Pons (tissue), 1 donor: Measurements from ENCODE around the gene MAN1C1.
A peak's percentile ranks its signal among the peaks of the same experiment; 100 is the strongest.
"Not testable (repeated sequence)": the region's sequence is repeated elsewhere in the genome, so short reads cannot be mapped to it uniquely, and the experiment has no call there.

ENCODE experiments used
- DNase-seq: peaks from one replicate; pipeline ENCODE4 v3.0.0-alpha.2; 2016; ENCODE audit warnings: low spot score

MAN1C1 gene

DNA sequence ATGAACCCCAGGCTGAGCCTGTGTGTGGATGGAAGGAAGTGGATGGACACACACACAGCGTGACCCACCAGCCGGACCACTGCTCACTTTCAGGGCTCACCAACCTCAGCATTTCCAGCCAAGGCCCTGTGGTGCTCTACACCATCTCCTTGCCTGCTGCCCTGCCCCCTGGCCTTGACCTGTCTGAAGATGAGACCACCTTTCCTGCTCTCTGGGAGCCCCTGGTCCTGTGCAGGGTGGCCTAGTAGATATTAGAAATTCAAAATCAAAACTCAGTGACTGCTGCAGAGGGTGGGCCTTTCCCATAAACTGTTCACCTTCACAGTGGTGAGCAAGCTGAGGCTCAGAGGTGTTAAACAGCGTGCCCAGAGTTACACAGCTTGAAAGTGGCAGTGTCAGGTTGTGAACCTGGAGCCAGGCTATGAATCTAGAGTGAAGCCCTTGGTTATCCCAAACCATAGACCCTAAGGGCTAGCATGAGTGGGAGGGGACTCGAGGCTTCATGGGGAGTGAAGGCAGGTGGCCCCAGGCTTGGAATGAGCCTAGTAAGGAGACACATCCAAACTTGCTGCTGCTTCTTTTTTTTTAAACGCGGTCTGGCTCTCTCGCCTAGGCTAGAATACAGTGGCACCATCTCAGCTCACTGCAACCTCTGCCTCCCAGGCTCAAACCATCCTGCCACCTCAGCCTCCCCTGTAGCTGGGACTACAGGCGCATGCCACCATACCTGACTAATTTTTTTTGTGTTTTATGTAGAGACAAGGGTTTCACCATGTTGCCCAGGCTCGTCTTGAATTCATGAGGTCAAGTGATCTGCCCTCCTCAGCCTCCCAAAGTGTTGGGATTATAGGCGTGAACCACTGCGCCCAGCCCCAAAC is 41.5 kb downstream of the MAN1C1 start:
- DNase-seq, result no peak

DNA sequence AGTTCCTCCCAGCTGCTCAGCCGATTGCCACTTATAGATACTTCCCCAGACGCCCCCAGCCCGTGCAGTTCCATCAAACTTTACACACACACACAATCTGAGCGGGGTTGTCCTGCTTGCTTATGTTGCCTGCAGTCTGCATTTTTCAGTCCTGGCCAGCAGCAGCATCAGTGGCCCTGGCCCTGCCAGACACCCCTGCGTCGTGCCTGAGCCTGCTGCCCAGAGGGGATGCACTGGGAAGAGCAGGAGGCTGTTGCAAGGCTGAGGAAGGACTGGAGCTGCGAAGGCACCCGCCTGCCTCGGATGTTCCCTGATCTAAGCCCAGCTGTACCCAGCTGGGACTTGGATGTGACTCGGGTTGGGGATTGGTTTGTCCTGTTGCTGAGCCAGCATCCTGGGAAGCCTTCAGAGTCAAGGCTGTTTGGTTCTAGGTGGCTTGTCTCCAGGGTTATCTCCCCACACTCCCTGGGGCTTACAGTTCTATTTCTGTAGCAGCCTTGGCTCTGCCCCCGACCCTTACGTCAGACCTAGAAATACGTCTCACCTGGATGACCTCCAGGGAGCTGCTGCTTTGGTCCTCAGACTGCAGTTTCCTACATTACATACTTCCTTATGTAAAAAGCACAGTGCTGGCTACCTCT is 42.3 kb downstream of the MAN1C1 start:
- peak; percentile 46 for DNase-seq

DNA sequence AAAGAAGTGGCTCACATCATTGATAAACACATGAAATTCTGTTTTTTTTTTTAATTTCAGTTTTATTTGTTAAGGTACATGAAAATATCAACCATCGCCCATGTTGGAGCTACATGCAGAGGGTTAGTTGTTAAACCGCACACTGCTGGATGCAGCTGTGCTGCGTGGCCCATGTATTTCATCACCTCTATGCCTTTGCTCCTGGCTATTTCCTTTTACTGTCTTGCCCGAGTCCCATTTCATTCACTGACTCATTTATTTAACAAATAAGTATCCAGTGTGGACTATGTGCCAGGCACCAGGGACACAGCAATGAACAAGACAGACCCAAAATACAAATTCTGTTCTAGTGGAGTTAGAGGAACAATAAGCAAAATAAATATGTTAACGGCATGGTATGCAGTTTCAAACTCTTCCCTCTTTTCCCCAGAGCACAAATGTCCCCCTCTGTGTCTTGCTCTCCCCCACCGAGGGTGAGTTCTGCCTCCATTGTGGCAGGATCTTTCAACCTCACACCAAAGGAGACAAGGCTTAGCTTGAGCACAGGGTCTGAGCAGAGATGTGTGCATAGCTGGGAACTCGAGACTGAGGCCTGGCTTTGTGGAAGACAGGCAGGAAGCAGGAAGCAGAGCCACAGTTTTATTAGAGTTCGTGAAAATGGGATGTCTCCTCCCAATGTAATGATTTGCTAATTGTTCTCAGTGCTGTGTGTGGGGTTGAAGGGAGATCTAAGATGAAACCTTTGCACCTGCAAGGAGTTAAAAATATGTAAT is 44.6 kb downstream of the MAN1C1 start:
- no peak for DNase-seq

DNA sequence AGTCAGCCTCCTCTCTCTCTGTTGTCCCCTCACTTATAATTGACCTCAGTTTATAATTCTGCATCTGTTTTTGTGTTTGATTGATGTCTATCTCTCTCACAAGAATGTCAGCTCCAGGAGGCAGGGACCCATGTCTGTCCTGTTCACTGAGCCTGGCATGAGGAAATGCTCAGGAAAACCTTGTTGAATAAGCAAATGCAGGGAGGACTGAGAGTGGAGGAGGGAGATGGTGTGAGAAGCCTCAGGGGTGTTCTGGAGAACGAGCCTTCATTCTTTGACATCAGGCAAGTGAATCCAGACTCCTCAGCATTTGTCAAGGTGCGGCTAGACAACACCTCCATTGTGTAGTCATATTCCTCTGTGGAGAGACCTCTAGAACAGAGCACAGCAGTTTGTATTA is 45.5 kb downstream of the MAN1C1 start:
- no peak for DNase-seq

DNA sequence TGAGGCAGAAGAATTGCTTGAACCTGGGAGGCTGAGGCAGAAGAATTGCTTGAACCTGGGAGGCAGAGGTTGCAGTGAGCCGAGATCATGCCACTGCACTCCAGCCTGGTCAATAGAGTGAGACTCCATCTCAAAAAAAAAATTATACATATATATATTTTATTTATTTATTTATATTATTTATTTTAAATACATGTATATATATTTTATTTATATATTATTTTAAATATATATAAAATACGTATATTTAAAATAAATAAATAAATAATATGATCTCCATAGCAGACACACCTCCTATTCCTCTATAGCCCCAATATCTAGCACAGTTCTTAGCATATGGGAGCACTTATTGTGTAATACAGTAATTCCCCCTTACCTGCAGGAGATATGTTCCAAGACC is 46.4 kb downstream of the MAN1C1 start:
- DNase-seq, result not testable (repeated sequence)

DNA sequence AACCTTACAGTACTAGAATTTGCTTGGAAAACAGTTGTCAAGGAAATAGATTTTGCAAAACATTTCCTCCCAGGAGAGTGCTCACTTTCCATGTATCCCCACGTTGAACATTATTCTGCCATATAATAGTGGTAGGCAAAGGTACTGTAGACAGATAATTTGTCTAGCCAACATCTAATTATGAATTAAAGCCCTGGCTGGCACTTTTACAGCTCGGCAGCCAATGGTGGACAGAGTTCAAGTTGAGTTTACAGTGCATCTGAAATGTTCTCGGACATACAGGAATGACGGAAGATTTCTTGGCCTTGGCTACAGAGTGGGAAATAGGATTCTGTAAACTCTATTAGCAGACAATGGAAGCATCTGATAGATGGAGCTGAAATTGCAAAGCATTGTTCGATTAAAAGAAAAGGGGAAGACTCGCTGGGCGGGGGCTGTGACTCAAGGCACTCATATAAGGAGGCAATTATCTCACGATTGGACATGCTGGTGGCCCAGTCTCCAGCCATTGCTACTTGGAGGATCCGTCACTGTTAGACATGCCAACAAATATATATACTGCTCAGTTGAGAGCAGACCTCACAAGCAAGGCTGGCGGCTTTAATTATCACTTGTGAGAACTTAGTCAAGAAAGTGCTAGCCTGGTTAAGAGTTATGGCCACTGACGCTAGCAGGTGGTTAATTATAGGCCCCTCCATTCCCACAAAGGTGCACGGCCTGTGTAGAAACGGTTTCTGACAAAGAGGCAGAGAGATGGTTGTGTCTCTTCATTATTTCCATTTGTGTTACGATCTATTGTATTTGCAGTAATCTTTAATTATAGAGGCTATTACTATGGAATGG is 48.0 kb downstream of the MAN1C1 start:
- no peak for DNase-seq

DNA sequence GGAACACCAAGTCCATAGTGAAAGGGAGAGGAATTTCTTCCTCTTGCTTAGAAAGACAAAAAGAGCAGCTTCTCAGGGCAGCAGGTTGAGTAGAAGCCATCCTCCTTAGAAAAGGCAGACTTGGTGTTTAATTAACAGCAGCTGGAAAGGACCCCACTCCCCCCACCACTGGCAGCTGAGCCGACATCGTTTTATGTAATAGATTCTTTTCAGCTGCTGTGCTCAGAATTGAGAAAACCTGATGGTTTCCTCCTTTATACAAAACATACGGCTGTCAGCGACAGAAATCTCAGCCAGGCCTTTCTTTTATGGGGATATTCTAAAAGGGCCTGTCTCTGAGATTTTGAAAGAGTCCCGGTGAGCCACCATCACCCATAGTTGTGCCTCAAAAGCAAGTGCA is 49.9 kb downstream of the MAN1C1 start:
- no peak for DNase-seq

DNA sequence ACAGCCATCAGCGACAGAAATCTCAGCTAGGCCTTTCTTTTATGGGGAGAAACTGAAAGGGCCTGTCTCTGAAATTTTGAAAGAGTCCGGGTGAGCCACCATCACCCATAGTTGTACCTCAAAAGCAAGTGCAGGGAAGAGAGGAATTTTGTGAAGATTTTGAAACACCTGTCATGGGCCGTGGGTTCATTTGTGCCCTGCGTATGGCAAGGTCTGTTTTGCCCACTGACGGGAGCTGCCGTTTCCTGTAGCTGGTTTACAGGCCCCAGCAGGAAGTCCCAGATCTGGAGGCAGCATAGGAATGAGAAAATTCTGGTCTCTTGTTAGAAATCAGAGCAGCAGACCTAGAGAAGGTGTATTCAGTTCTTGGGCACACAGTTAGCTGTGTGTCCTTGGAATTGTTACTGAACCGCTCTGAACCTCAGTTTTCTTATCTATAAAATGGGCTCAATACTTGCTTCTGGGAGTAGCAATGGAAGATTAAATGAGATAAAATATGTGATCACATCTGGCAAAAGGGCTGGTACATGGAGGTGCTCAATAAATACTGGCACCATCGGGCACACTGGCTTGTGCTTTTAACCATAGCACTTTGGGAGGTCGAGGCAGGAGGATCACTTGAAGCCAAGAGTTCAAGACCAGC is 52.5 kb downstream of the MAN1C1 start:
- no peak for DNase-seq

DNA sequence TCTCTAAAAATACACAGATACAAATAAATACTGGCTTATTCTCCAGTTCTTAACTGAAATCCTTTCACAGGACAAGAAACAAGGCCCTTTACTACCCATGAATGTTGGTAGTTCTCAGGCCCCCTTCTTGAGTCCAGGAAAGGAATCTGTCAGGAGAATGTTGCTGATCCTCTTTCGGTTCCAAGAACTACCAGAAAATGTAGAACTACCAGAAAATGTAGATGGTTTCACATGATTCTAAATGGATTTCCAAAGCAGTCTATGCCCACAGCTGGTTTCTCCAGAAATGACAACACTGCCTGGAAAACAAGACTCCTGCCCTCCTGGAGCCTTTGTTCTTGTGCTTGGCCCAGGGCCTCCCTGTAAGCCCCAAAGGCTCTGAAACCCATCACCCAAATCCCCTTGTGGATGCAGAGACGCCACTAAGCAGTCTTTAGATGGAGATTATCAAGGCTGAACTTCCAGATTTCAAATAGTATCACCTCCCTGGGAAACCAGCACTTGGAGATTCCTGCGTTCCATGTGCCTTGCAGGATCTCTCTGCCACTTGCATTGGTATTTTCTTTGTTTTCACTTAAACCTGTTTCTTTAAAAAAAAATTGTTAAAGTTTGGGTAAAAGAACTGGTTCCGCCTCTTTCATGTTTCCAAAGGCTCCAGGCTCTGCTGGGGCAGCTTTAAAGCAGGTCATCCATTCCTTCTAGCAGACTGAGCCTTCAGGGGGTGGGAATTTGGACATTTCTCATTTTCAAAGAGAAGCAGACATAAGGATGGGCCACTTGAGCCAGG is 53.4 kb downstream of the MAN1C1 start:
- no peak for DNase-seq

DNA sequence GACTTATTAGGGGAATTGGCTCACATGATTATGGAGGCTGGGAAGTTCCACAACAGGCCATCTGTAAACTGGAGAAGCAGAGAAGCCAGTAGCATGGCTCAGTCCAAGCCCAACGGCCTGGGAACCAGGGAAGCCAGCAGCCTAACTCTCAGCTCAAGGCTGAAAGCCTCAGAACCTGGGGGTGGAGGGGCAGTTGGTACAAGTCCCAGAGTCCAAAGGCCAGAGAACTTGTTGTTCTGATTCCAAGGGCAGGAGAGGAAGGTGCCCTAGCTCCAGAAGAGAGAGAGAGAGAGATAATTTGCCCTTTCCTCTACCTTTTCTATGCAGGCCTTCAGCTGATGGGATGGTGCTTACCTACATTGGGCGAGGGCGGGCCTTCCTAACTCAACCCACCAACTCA is 55.3 kb downstream of the MAN1C1 start:
- DNase-seq, result no peak

DNA sequence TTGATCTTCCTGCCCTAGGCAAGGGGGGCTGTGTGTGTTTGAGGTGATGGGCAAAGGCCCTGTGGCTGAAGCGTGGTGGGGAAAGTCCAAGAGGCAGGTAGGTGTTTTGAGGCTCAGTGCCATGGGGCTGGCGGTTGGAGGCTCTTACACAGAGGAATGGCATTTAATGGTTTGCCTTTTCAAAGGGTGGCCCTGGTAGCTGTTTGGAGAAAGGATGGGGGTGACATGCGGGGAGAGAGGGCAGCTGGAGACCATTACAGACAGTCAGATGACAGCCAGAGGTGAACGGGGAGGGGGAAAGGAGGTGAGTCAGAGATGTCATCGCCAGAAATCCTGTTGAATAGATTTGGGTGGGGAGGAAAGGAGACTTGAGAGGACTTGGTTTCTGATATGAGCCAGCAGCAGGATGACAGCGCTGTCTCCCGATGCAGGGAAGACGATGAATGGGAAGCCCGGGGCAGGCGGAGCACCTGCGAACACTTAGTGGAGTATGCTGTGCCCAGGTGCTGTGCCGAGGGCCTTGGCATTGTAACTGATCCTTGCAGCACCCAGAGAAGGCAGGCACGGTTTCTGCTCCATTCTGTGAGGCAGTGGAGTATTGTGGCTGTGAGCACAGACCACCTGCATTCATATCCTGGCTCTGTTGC is 56.3 kb downstream of the MAN1C1 start:
- DNase-seq, result no peak

DNA sequence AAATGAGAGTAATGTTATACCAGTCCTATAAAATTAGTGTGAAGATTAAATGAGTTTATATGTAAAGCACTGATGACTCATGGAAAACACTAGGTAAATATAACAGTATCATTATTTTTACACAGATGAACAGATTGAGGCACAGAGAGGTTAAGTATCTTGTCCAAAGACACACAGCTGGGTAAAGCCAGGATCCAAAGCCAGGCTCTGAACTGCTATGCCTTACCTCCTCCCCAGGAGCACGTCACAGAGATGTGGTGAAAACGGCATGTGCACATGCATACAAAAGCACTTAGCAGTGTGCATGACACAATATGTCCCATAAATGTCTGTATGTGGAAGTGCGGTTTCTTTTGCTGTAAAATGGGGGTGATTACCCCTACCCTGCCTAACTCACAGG is 56.9 kb downstream of the MAN1C1 start:
- no peak for DNase-seq

DNA sequence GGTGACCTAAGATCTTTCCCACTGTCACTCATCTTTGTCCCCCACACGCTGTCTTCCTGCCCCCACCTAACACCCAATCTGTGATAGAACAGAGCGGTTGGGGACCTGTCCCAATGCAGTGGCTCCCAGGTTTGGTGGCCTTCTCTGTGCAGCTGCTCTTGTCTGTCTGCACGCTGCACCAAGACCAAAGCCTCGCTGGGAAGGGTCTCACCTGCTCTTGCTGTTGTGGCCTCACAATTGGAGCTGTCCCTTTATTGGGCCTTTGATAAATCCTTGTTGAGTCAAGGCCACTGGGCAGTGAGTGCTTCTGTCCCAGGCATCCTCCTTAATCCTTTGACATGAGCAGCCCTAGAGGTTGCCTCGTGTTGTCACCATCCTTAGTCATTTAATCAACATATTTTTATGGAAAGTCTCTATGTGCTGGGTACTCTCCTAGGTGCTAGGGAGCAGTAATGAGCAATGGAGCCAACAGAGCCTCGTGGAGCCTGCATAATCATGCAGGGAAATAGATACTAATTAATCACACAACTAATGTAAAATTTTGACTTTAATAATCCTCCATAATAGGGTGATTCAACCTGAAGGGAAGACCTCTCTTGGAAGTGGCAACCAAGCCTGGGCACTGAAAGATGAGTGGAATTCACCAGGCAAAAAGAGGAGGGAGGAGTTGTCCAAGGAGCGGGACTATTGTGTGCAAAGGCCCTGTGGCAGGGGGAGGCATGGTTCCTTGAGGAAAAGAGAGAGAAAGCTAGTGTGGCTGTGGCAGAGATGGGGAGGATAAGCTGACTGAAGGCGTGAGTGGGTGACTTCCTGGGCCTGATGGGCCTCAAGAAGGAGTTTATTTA is 57.6 kb downstream of the MAN1C1 start:
- no peak for DNase-seq

DNA sequence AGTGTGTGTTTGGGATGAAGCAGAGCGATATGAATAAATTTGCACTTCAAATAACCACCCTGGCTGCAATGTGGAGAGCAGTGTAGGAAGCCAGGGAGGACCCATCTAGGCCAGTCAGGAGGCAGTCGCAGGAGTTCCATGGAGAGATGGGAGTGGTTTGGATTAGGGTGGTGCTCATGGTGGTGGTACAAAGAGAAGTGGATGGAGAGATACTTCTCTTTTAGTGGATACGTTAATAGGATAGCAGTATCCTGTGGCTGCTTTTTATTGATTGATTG is 58.2 kb downstream of the MAN1C1 start:
- no peak for DNase-seq

DNA sequence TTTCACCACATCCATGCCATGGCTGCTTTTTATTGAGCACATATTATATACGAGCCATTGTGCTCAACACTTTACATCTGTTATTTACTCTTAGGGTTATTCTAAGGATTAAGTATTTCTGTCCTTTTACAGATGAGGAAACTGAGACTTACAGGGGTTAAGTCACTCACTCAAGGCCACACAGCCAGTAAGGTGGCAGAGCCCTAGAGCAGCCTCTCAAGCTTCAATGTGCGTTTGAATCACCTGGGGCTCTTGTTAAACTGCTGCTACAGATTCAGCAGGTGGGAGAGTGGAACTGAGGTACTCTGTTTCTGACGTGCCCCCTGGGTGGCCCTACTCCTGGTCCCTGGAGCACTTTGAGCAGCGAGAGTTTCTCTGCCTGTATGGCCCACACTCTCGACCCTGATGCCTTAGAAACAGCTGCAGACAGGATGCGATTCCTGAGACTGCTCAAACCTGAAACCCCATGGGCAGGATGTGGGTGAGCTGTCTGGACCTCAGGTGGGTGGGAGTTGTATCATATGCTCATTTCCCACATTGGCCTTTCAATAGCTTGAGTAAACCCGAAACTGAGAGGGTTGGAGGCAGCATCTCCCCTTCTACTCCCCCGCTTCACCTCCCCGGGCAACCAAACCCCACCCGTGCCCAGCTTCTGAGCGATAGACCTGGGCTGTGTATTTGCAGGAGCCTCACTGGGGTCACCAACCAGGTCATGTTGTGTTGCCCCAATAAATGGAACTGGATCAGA is 59.3 kb downstream of the MAN1C1 start:
- no peak for DNase-seq

DNA sequence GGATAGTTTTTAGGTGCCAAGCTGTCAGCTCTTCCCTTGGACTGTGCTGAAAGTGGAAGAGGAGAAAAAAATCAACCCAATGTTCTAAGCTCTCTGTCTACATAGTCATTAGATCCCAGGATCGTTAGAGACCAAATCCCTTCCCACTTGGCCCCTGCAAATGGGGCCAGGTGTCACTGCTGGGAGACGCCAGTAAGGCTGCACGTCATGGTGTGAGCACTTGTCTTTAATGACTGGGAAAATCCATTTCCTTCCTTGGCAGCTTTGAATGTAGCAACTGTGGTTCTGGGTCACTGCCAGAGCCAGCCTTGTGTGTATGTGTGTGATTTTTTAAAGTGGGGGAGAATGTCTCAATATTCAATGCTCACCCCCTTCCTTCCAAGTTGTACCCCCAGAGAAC is 59.9 kb downstream of the MAN1C1 start:
- peak; percentile 42 for DNase-seq

DNA sequence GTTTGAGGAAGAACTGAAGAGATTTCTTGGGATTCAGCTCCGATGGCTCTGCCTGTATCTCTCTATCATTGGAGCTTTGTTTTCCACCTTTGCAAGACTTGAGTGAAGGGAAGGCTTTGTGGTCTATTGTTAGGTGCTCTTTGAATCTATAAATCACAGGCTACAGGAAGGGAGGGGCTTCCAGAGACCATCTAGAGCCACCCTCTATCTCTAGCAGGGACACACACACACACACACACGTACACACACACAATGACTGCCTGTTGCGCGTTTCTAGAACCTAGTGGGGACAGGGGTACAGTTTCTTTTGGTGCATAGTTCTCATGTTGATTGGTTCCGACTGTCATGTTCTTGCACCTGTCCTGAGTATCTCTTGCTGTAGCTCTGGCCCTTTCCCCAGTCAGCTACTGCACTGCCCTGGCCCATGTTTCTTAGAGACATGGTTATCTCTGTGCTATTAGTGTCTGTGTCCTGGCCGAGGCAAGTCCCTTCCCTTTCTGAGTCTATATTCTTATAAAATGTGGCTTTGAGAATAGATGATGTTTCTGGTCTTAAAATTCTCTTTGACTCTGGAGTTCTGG is 60.7 kb downstream of the MAN1C1 start:
- DNase-seq, result no peak

DNA sequence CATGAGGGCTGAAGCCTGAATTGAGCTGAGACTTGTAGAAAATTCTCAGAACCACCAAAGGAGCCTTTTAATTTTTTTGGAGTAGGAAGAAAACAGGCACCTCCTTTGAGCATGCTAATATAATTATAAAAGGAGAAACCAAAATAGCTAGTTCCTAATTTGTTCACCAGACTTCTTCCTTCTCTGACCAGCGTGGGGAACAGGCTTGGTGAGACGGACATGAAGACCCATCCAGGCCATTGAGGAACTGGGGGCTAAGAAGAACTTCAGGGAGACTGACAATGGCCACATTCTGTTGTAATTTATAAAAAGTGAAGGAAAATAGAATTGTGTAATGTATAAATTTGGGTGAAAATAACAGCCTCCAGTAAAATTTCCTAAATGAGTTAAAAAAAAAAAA is 62.6 kb downstream of the MAN1C1 start:
- DNase-seq, result peak; percentile 35
